CD4-positive, alpha-beta T cell treated with Interleukin-1 beta for 1 hour (primary cell): ENCODE data around the gene NDUFA1.
"Not testable (repeated sequence)": the region's sequence is repeated elsewhere in the genome, so short reads cannot be mapped to it uniquely, and the experiment has no call there.

Experiments used
- DNase-seq, 2 donors: peaks; one replicate each; pipeline ENCODE4 v3.0.0-alpha.2; 2020 to 2022

The NDUFA1 gene

DNA sequence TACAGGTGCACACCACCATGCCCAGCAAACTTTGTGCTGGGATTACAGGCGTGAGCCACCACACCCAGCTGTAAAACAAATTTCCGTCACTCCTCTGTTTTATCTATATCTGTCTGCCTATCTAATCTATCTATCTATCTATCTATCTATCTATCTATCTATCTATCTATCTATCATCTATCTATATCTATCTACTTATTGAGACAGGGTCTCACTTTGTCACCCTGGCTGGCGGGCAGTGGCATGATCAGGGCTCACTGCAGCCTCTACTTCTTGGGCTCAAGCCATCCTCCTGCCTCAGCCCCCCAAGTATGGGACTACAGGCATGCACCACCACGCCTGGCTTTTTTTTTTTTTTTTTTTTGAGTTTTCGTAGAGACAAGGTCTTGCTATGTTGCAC, 44.7 kb downstream of the NDUFA1 start:
- no peak for DNase-seq

DNA sequence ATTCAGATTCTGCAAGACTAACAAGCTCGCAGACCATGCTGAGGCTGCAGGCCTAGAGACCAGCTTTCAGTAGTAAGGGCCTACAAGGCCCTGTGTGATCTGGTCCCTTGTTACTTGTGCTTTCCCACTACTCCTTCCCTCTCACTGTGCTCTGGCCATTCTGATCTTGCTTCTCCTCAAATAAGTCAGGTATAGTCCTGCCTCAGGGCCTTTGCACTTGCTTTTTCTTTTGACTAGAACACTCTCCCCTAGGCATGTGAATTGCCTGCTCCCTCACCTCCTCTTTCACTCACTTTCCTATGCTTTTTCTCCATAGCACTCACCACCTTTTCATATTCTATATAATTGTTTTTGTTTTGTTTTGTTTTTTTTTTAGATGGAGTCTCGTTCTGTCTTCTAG, 46.2 kb downstream of the NDUFA1 start:
- no peak for DNase-seq

DNA sequence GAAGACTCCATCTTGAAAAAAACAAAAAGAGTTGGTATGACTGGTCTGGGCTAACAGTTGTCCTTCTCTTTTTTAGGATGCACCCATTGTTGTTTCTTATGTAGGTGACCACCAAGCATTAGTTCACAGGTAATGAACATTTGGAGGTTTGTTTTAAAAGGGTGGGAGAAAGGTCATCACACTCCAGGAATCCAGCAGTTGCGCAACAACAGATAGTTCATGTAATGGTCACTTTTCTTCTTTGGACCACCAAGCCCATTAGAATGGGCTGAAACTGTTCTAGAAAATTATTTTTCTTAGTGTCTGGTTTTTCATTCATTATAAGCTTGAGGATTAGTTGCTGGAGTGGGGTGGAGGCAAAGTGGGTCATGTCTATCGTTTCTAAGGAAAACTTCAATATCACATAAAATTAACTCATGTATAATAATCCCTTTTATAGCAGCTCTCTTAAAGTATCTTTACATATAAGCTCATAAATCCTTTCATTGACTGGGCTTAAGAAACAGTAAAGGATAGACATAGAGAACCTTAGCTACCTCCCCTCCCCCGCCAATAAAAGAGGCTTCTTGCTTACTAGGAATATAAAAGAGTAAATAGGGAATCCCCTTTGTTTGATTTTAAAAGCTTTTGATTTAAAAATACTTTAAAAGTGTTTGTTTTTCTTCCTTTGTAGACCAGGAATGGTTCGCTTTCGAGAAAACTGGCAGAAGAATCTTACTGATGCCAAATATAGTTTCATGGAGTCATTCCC, 48.4 kb downstream of the NDUFA1 start:
- no peak for DNase-seq

DNA sequence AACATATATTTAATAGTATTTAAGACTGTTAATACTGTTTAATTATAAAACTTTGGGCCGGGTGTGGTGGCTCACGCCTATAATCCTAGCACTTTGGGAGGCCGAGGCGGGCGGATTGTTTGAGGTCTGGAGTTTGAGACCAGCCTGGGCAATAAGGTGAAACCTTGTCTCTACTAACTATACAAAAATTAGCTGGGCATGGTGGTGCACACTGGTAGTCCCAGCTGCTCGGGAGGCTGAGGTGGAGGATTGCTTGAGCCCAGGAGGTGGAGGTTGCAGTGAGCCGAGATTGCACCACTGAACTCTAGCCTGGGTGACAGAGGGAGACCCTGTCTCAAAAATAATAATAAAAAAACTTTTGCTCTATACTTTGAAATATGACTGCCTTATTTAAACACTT, 50.8 kb downstream of the NDUFA1 start:
- not testable (repeated sequence) for DNase-seq
